HepG2 (cell line): ENCODE data around the gene ALPK3. TPM values are rescaled to one million over a fixed set of nuclear protein-coding genes. Genes with fewer than 3 reads are reported as not detected.

Experiments
- ATAC-seq: fragments of 200-7000 bp; cut with Tn5 transposase; 3 replicates; pipeline ENCODE4 v1.9.1; 2020; ENCODE audit warnings: mild to moderate bottlenecking, moderate library complexity
- BruUV-seq: library from RNA; stranded (reverse); fragments of 400-500 nt; replicated peaks from 2 replicates; lab custom pipeline; 2021; lab: Mats Ljungman, UMichigan
- CTCF ChIA-PET: fragments of 300-600 bp; formaldehyde crosslinking; extraction: SDS; loops from one replicate; lab custom pipeline; 2021; ENCODE audit warnings: low total read pairs, inconsistent platforms, low intra/inter-chr PET ratio; lab: Yijun Ruan, JAX
- POLR2A ChIA-PET: fragments of 350-600 bp; sonication (Branson Sonifier 250); formaldehyde crosslinking; loops from one replicate; lab custom pipeline; 2020; ENCODE audit warnings: antibody characterized with exemption, inconsistent platforms; lab: Yijun Ruan, JAX
- DNase-seq: peaks from one replicate; pipeline ENCODE4 v3.0.0-alpha.2; 2015; ENCODE audit warnings: low spot score
- FAIRE-seq: peaks from 3 replicates; lab custom pipeline; 2011; peaks lifted over from hg19 to GRCh38; lab: Jason Lieb, UNC
- H2AFZ ChIP-seq: one replicate; pipeline ENCODE4 v1.6.1; 2011; ENCODE audit warnings: low read length, inconsistent platforms
- H3K27ac ChIP-seq: fragments of 300-600 bp; 3 replicates; pipeline ENCODE4 v1.8.0; 2011; ENCODE audit warnings: mixed run types, mild to moderate bottlenecking, mixed read lengths, low read length, inconsistent platforms; ENCODE audit not compliant: insufficient read depth; ENCODE audit errors: extremely low read length
- H3K27me3 ChIP-seq, 2 experiments: fragments of 200-600 bp in 1 of 2; 2 replicates in 1 of 2; 3 replicates in 1 of 2; pipeline versions ENCODE4 v1.6.0 to v1.8.0; 2011; ENCODE audit warnings: low read length in 2 of 2, mild to moderate bottlenecking in 2 of 2, moderate library complexity in 2 of 2, inconsistent platforms in 1 of 2; ENCODE audit not compliant: insufficient read depth in 2 of 2, control insufficient read depth in 1 of 2
- H3K36me3 ChIP-seq, 2 experiments: fragments of 200-600 bp in 1 of 2; replicated peaks in 1 of 2; 2 replicates in 1 of 2; 3 replicates in 1 of 2; pipeline versions ENCODE4 v1.5.1 to v1.8.0; 2011; ENCODE audit warnings: low read length in 2 of 2, inconsistent platforms in 1 of 2; ENCODE audit not compliant: insufficient read depth in 2 of 2, control insufficient read depth in 1 of 2
- H3K4me1 ChIP-seq: 2 replicates; pipeline ENCODE4 v1.5.1; 2012; ENCODE audit warnings: low read length, inconsistent platforms; ENCODE audit not compliant: insufficient read depth
- H3K4me2 ChIP-seq: 2 replicates; pipeline ENCODE4 v1.6.0; 2011; ENCODE audit warnings: low read depth, low read length, inconsistent platforms
- H3K4me3 ChIP-seq, 3 experiments: fragments of 200-600 bp in 1 of 3; sonication (generic), shearing (Covaris generic) in 1 of 3; replicated peaks in 1 of 3; 2 replicates each; pipeline ENCODE4 v1.5.1; 2011 to 2016; ENCODE audit warnings: low read length in 3 of 3, inconsistent platforms in 2 of 3, low read depth in 2 of 3, mild to moderate bottlenecking in 2 of 3, control low read depth in 1 of 3, mixed read lengths in 1 of 3; ENCODE audit not compliant: insufficient read depth in 1 of 3
- H3K79me2 ChIP-seq: one replicate; pipeline ENCODE4 v1.6.1; 2011; ENCODE audit warnings: low read length, inconsistent platforms; ENCODE audit not compliant: insufficient read depth
- H3K9ac ChIP-seq: 2 replicates; pipeline ENCODE4 v1.6.0; 2011; ENCODE audit warnings: mild to moderate bottlenecking, low read depth, low read length, inconsistent platforms; ENCODE audit not compliant: insufficient read depth
- H3K9me3 ChIP-seq: 2 replicates; pipeline ENCODE4 v1.5.1; 2012; ENCODE audit warnings: mild to moderate bottlenecking, low read length
- H4K20me1 ChIP-seq: 2 replicates; pipeline ENCODE4 v1.6.0; 2011; ENCODE audit warnings: inconsistent platforms, mild to moderate bottlenecking, low read length, moderate library complexity; ENCODE audit not compliant: insufficient read depth
- CBX2 ChIP-seq, 2 experiments: fragments of 200-600 bp in 1 of 2; sonication (generic); formaldehyde crosslinking in 1 of 2; IDR thresholded peaks; 2 replicates each; pipeline versions ENCODE4 v1.7.0 to v1.8.1; 2018 to 2022; ENCODE audit warnings: low read depth in 2 of 2, low read length in 1 of 2, mild to moderate bottlenecking in 1 of 2, missing genetic modification reagents in 1 of 2
- CHD4 ChIP-seq: fragments of 200-600 bp; sonication (generic); IDR thresholded peaks from 2 replicates; pipeline ENCODE4 v1.7.0; 2017; ENCODE audit warnings: mild to moderate bottlenecking, low read length, borderline replicate concordance
- HMG20A ChIP-seq: IDR thresholded peaks from 2 replicates; pipeline ENCODE4 v1.6.1; 2016; ENCODE audit warnings: borderline replicate concordance
- HMG20B ChIP-seq: conservative IDR thresholded peaks from 2 replicates; pipeline ENCODE4 v1.6.1; 2016; ENCODE audit warnings: missing genetic modification reagents, missing compliant biosample characterization
- JUN ChIP-seq: sonication (generic); formaldehyde crosslinking; IDR thresholded peaks from 2 replicates; pipeline ENCODE4 v1.4.0; 2020; ENCODE audit warnings: mild to moderate bottlenecking, missing genetic modification reagents
- KDM1A ChIP-seq: IDR thresholded peaks from 2 replicates; pipeline ENCODE4 v1.6.1; 2016; ENCODE audit warnings: missing compliant biosample characterization
- MXD4 ChIP-seq: IDR thresholded peaks from 2 replicates; pipeline ENCODE4 v1.6.1; 2016; ENCODE audit warnings: mild to moderate bottlenecking, missing biosample characterization, missing genetic modification reagents
- RBFOX2 ChIP-seq: fragments of 200-400 bp; formaldehyde crosslinking; IDR thresholded peaks from 2 replicates; pipeline ENCODE4 v1.6.1; 2017; ENCODE audit warnings: low read depth, mild to moderate bottlenecking, low read length
- REXO4 ChIP-seq: sonication (generic); formaldehyde crosslinking; IDR thresholded peaks from 2 replicates; pipeline ENCODE4 v1.8.0; 2022; ENCODE audit warnings: missing genetic modification reagents, mild to moderate bottlenecking, borderline replicate concordance
- SMAD9 ChIP-seq: sonication (generic); formaldehyde crosslinking; IDR thresholded peaks from 2 replicates; pipeline ENCODE4 v1.5.1; 2020; ENCODE audit warnings: mild to moderate bottlenecking, missing genetic modification reagents
- ZNF33B ChIP-seq: sonication (generic); formaldehyde crosslinking; IDR thresholded peaks from 2 replicates; pipeline ENCODE4 v1.5.1; 2020; ENCODE audit warnings: mild to moderate bottlenecking, missing genetic modification reagents
- ZNF619 ChIP-seq: sonication (generic); formaldehyde crosslinking; IDR thresholded peaks from 2 replicates; pipeline ENCODE4 v1.4.0; 2020; ENCODE audit warnings: mild to moderate bottlenecking, missing genetic modification reagents
- ZNF629 ChIP-seq: sonication (generic); formaldehyde crosslinking; conservative IDR thresholded peaks from 2 replicates; pipeline ENCODE4 v1.5.0; 2020; ENCODE audit warnings: missing genetic modification reagents
- ZNF788 ChIP-seq: sonication (generic); formaldehyde crosslinking; IDR thresholded peaks from 2 replicates; pipeline ENCODE4 v1.5.0; 2020; ENCODE audit warnings: mild to moderate bottlenecking, missing genetic modification reagents, borderline replicate concordance
- ZSCAN25 ChIP-seq: sonication (generic); formaldehyde crosslinking; IDR thresholded peaks from 2 replicates; pipeline ENCODE4 v1.8.0; 2022; ENCODE audit warnings: mild to moderate bottlenecking, missing genetic modification reagents
- WGBS: methylation state at CpG from one replicate; pipeline ENCODE4 v1.1.6; 2017; ENCODE audit warnings: low lambda C conversion rate; 5-methylcytosine and 5-hydroxymethylcytosine counted together
- in situ Hi-C: cut with HindIII; loops from 2 replicates; pipeline ENCODE4 v1.10.0; 2017; ENCODE audit warnings: low pct_unique_long_range_greater_than_20kb; ENCODE audit not compliant: extremely low pct_ligation_motif_present
- intact Hi-C: fragments of 100-400 bp; cut with micrococcal nuclease; formaldehyde crosslinking; loops from one replicate; pipeline ENCODE4 v1.10.0; 2022; ENCODE audit not compliant: unreplicated experiment
- polyA plus RNA-seq, 8 experiments: library from polyadenylated mRNA; depleted of rRNA in 3 of 8; stranded (reverse) in 7 of 8; unstranded in 1 of 8; fragments of >200 nt; fragmentation: Illumina TruSeq in 4 of 8; extraction: Trizol in 4 of 8; gene quantifications; 2 replicates each; pipeline versions ENCODE4 v1.2.1 to v1.2.3, GENCODE V29; 2011 to 2016; ENCODE audit warnings: low read depth in 4 of 8, missing spikeins in 1 of 8, mixed read lengths in 1 of 8; ENCODE audit not compliant: insufficient read depth in 1 of 8
- total RNA-seq, 5 experiments: library from RNA; depleted of rRNA; stranded (reverse); fragments of >200 nt; fragmentation: Illumina TruSeq; extraction: Trizol; gene quantifications; 2 replicates each; pipeline ENCODE4 v1.2.3, GENCODE V29; 2016; ENCODE audit warnings: low read depth in 1 of 5
- TF ChIP-seq, protein P1 (sequence below): IDR thresholded peaks from 2 replicates; pipeline ENCODE4 v1.6.1; 2016; ENCODE audit warnings: missing compliant biosample characterization, missing genetic modification reagents, borderline replicate concordance
- TF ChIP-seq, protein P2 (sequence below): sonication (generic); formaldehyde crosslinking; IDR thresholded peaks from 2 replicates; pipeline ENCODE4 v1.5.1; 2020; ENCODE audit warnings: mild to moderate bottlenecking, missing genetic modification reagents, moderate library complexity

The ALPK3 gene
- total and polyA plus RNA-seq, 2 of the 13 experiments (the other 11 are each of a cell fraction or from before 2014, with no cell fraction given), result 0.04 to 0.42 TPM

DNA sequence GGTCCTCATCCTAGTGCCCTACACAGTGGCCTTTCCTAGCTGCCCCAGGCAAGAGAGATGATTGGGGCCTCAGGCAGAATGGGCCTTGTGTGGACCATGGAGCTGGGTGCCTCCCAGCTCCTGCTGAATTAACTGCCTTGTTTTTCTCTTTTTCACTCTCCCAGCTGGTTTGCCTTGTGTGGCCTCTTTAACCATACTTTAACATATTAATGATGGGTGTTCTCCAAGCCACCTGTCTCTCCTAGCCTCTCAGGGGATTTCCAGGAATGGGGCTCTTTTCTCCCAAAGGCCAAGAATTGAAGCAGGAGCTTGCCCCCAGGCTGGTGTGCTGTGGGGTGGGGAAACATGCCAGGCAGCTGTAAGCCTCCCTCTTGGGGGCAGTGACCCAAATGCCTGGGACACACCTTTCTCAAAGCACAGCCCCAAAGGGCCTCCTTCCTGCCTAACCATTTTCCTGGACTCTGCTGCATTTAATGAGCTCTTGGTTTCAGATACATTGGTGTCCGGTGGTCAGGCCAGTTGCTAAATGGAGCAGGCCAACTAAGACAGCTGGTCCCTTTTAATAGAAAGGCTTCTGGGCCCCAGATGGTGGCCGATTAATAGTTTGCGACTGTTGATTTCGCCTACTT lies 5.6 kb downstream of the ALPK3 start:
- Histone ChIP-seq H3K4me3 (no peak overlapping the region), H3K9me3 (no peaks in the 10 kb centered on the region), H3K79me2 (no peaks in the 10 kb centered on the region), H3K36me3 (no peaks in the 10 kb centered on the region), H3K9ac (no peak overlapping the region), H3K4me1 (peaks cover 74% of the 10 kb centered on the region), H3K27me3 (no peaks in the 10 kb centered on the region; a peak in 2 of 5 replicates), H2AFZ (no peak overlapping the region), H3K27ac (no peak overlapping the region), H4K20me1 (no peaks in the 10 kb centered on the region), H3K4me2 (no peak overlapping the region)
- no peak for TF ChIP-seq HMG20A (CRISPR knock-in tag)
- no peak for TF ChIP-seq JUN (CRISPR knock-in tag)
- TF ChIP-seq ZNF788, result no peak
- no peak for TF ChIP-seq ZSCAN25 (CRISPR knock-in tag)
- TF ChIP-seq, protein P1, sequence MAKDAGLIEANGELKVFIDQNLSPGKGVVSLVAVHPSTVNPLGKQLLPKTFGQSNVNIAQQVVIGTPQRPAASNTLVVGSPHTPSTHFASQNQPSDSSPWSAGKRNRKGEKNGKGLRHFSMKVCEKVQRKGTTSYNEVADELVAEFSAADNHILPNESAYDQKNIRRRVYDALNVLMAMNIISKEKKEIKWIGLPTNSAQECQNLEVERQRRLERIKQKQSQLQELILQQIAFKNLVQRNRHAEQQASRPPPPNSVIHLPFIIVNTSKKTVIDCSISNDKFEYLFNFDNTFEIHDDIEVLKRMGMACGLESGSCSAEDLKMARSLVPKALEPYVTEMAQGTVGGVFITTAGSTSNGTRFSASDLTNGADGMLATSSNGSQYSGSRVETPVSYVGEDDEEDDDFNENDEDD (CRISPR knock-in tag), result no peak
- TF ChIP-seq ZNF619 (CRISPR knock-in tag), result no peak
- no peak for TF ChIP-seq ZNF33B
- no peak for TF ChIP-seq MXD4 (CRISPR knock-in tag)
- TF ChIP-seq HMG20B (CRISPR knock-in tag), result no peak
- no peak for TF ChIP-seq RBFOX2
- TF ChIP-seq CHD4, result no peak
- no peak for TF ChIP-seq CBX2 (IDR thresholded peaks at IDR 0.05; ENCODE audit: low read depth, low read length)
- TF ChIP-seq CBX2 (CRISPR knock-in tag; IDR thresholded peaks at IDR 0.05; ENCODE audit: low read depth), result no peak
- TF ChIP-seq REXO4 (CRISPR knock-in tag), result no peak
- TF ChIP-seq, protein P2, sequence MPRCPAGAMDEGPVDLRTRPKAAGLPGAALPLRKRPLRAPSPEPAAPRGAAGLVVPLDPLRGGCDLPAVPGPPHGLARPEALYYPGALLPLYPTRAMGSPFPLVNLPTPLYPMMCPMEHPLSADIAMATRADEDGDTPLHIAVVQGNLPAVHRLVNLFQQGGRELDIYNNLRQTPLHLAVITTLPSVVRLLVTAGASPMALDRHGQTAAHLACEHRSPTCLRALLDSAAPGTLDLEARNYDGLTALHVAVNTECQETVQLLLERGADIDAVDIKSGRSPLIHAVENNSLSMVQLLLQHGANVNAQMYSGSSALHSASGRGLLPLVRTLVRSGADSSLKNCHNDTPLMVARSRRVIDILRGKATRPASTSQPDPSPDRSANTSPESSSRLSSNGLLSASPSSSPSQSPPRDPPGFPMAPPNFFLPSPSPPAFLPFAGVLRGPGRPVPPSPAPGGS (CRISPR knock-in tag), result no peak
- no peak for TF ChIP-seq KDM1A (CRISPR knock-in tag)
- TF ChIP-seq SMAD9 (CRISPR knock-in tag), result no peak
- no peak for TF ChIP-seq ZNF629 (CRISPR knock-in tag)
- CTCF ChIA-PET, result no interaction called here
- POLR2A ChIA-PET, result interaction anchor here (0.9 kb wide), 1 partner anchor 172 kb away, joined by 4 read pairs; no protein-coding TSS in a partner anchor
- no peak for FAIRE-seq
- no peak for ATAC-seq
- DNase-seq, result no peak
- intact Hi-C loops, result loop anchor here (5.0 to 10.0 kb wide), 2 partner anchors 52 to 225 kb away; no protein-coding TSS in a partner anchor
- no TSS peak for BruUV-seq
- in situ Hi-C loops, result loop anchor here (10.0 kb wide), 1 partner anchor 238 kb away; no protein-coding TSS in a partner anchor
- 95% methylated on average over 4 of the region's 4 CpGs for WGBS
